Testis (tissue), 2 donors: ENCODE data around the gene KRT77.

ENCODE experiments used
- POLR2A ChIP-seq: fragments of 450-650 bp; IDR thresholded peaks from one replicate; pipeline ENCODE4 v1.6.1; 2017; ENCODE audit warnings: antibody characterized with exemption, mild to moderate bottlenecking, moderate library complexity
- TF ChIP-seq, protein P1 (sequence below), 3 experiments: fragments of 450-650 bp in 2 of 3; fragments of 200-600 bp in 1 of 3; sonication (generic) in 1 of 3; IDR thresholded peaks; one replicate each; pipeline ENCODE4 v1.5.1; 2016 to 2019; ENCODE audit warnings: antibody characterized with exemption in 3 of 3, mild to moderate bottlenecking in 2 of 3, moderate library complexity in 1 of 3

DNA sequence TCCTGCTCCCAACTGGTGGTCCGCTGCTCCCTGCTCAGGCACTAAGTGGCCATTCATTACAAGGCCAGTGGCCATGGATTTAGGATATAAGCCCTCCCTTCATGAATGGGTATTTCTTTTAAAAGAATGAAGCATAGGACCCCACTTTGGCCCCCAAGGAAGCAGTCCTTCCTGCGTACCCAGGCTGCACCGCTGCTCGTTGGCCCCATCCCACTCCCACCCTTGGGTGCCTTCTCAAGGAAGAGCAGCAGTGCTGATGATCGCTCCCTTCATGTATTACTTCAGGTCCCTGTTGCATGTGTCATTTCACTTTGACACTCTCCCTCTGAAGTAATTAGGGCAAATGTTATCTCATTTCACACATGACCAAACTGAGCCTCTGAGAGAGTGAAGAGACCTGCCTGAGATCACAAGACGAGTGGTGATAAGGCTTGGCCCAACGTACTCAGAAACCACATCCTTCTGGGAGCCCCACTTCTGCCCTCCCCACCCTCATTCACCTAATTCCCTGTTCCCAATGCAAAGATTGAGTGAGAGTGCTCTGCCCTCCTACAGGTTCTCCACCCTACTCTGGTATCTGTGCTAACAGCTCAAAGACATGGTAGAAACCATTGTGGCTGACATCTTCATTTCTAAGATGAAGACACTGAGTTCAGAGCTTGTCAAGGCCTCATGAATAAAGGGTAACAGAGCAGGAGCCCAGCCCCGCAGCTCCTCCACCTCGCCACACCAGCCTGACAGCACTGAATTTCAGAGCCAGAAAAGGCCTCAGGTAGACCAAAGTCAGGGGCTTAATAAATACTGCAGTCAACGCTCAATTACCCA, 41.0 kb downstream of the KRT77 start:
- TF ChIP-seq, protein P1, sequence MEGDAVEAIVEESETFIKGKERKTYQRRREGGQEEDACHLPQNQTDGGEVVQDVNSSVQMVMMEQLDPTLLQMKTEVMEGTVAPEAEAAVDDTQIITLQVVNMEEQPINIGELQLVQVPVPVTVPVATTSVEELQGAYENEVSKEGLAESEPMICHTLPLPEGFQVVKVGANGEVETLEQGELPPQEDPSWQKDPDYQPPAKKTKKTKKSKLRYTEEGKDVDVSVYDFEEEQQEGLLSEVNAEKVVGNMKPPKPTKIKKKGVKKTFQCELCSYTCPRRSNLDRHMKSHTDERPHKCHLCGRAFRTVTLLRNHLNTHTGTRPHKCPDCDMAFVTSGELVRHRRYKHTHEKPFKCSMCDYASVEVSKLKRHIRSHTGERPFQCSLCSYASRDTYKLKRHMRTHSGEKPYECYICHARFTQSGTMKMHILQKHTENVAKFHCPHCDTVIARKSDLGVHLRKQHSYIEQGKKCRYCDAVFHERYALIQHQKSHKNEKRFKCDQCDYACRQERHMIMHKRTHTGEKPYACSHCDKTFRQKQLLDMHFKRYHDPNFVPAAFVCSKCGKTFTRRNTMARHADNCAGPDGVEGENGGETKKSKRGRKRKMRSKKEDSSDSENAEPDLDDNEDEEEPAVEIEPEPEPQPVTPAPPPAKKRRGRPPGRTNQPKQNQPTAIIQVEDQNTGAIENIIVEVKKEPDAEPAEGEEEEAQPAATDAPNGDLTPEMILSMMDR (IDR thresholded peaks at IDR 0.05): no peak
- no peak for TF ChIP-seq POLR2A
